Right atrium auricular region (tissue), 2 donors: ENCODE results near the gene MZT2B. TPM values are rescaled to one million over a fixed set of nuclear protein-coding genes. Genes with fewer than 3 reads are reported as not detected.
"Not testable (repeated sequence)": the region's sequence is repeated elsewhere in the genome, so short reads cannot be mapped to it uniquely, and the experiment has no call there.

Source experiments
- DNase-seq: peaks from one replicate; pipeline ENCODE4 v3.0.0-alpha.2; 2019; ENCODE audit warnings: low spot score
- H3K27ac ChIP-seq, 2 donors: fragments of 200-600 bp; sonication (generic); 1 replicate in 1 of 2; 2 replicates in 1 of 2; pipeline ENCODE4 v1.5.1; 2016 to 2019
- H3K27me3 ChIP-seq, 2 donors: fragments of 200-600 bp; sonication (generic); one replicate each; pipeline versions ENCODE4 v1.5.1 to v1.6.0; 2017 to 2019
- H3K36me3 ChIP-seq: fragments of 200-600 bp; sonication (generic); one replicate; pipeline ENCODE4 v1.5.1; 2016
- H3K4me1 ChIP-seq, 2 donors: fragments of 200-600 bp; sonication (generic); one replicate each; pipeline versions ENCODE4 v1.5.1 to v1.6.0; 2017 to 2019
- H3K4me3 ChIP-seq, 2 donors: fragments of 200-600 bp; sonication (generic); 1 replicate in 1 of 2; 2 replicates in 1 of 2; pipeline ENCODE4 v1.5.1; 2017 to 2019; ENCODE audit warnings: mild to moderate bottlenecking in 1 of 2, moderate library complexity in 1 of 2
- H3K9me3 ChIP-seq, 2 donors: fragments of 200-600 bp; sonication (generic); one replicate each; pipeline ENCODE4 v1.5.1; 2019
- CTCF ChIP-seq, 2 donors: fragments of 200-600 bp; sonication (generic); IDR thresholded peaks; one replicate each; pipeline ENCODE4 v1.5.1; 2019; ENCODE audit warnings: antibody characterized with exemption in 2 of 2
- total RNA-seq, 2 donors: library from RNA; depleted of rRNA; stranded (reverse); fragments of >200 nt; gene quantifications; one replicate each; pipeline ENCODE4 v1.1.0, GENCODE V29; 2016

MZT2B gene
- total RNA-seq, 2 donors from 2014 or later: 104 to 157 TPM

DNA sequence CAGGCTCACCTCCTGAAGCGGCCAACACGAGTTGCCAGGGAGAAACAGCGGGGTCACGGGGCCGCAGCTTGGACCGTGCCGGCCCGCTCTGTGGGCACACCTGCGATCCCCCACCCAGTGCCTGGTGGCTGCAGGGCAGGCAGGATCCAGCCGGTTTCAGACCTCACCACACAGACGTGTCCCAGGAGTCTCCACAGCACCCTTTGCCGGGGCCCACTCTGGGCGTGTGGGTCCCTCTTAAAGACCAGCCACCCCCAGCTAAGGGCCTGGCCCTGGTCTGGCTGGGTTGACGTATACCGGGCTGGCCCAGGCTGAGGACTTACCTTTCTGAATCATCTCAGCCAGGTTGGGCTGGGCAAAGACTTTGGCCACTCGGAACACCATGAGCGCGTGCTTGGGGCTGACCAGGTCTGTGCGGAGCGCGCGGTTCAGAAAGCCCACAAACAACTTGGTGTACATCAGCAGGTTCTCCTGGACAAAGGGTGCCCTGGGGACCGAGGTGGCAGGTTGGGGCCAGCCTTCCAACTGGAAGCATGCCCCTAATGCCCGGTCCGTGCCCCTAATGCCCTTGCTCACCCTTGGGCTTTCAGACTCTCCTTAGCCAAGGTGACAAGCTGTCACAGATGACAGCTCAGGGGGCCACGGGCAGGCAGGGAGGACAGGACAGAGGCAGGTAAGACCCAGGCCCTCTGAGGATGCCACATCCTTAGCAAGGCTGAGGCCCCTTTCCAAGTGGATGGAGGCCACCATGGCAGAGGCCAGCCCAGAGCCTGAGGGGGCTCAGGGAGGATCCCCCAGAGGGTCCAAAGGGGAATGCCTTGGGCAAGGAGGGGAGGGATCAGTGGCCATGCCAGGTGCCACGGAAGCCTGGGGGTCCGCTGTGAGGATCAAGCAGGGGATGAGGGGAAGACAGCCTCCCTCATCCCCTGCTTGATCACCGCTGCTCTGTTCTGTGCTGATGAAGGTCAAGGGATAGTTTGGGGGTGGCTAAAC is 27.0 kb upstream of the MZT2B start:
- DNase-seq: no peak
- Histone ChIP-seq H3K4me3 (no peak overlapping the region), H3K9me3 (no peaks in the 10 kb centered on the region), H3K27me3 (no peaks in the 10 kb centered on the region), H3K36me3 (peaks cover 13% of the 10 kb centered on the region), H3K27ac (no peak overlapping the region), H3K4me1 (peaks cover 0 to 3% of the 10 kb centered on the region in 2 donors)
- TF ChIP-seq CTCF (IDR thresholded peaks at IDR 0.05): no peak

- TF ChIP-seq CTCF (IDR thresholded peaks at IDR 0.05): peak; percentile 60 to 70
- H3K4me1 ChIP-seq, H3K27me3 ChIP-seq, H3K4me3 ChIP-seq, DNase-seq, H3K27ac ChIP-seq, H3K9me3 ChIP-seq: not testable (repeated sequence)
- H3K36me3 ChIP-seq: peaks cover 13% of the 10 kb centered on the region
Measured at GRCh38 chr2:130155956-130156623, 26.0 kb upstream of the MZT2B start.

- no peak overlapping the region for H3K27ac ChIP-seq
- H3K9me3 ChIP-seq: no peaks in the 10 kb centered on the region
- H3K27me3 ChIP-seq: no peaks in the 10 kb centered on the region
- peaks cover 13% of the 10 kb centered on the region for H3K36me3 ChIP-seq
- no peak for TF ChIP-seq CTCF (IDR thresholded peaks at IDR 0.05)
- no peak overlapping the region for H3K4me3 ChIP-seq
- H3K4me1 ChIP-seq: peaks cover 0 to 8% of the 10 kb centered on the region in 2 donors
- no peak for DNase-seq
Measured at GRCh38 chr2:130156624-130157004, 25.4 kb upstream of the MZT2B start.

DNA sequence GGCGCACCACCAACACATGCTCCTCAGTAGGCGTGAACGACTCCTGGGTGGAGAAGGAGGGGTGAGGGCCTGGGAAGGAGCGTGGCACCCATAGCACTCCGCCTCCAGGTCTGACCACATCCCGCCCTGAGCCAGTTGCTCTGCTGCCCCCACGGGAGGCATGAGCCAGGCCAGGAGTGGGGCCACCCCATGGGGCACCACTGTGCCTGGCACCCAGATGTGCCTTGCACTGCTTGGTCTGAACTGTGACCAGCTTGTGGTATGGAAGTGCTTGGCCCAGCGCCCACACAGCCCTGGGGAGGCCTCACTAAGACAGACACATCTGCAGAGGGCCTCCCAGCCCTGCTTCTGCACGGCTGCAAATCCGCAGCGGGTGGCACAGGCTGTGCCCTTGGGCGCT is 24.7 kb upstream of the MZT2B start:
- not testable (repeated sequence) for DNase-seq, H3K4me3 ChIP-seq, H3K4me1 ChIP-seq, H3K9me3 ChIP-seq, H3K36me3 ChIP-seq, H3K27me3 ChIP-seq, H3K27ac ChIP-seq

DNA sequence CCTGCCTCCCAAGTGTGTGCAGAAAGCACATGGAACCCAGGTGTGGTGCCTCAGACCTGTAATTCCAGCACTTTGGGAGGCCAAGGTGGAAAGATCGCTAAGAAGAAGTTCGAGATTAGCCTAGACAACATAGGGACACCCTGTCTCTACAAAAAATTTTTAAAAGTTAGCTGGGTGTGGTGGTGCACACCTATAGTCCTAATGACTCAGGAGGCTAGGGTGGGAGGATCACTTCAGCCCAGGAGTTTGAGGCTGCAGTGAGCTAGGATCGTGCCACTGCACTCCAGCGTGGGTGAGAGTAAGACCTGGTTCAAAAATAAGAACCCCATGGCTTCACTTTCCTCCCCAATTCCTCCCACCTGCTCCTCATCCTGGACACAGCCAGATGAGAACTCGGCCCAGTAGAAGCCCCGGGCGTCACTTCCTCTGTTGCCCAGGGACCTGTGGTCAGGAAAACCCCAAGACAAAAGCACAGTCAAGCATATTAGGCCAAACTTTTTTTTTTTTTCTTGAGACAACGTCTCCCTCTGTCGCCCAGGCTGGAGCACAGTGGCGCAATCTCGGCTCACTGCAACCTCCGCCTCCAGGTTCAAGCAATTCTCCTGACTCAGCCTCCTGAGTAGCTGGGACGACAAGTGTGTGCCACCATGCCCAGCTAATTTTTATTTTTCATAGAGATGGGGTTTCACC is 24.1 kb upstream of the MZT2B start:
- not testable (repeated sequence) for H3K36me3 ChIP-seq, DNase-seq, H3K27ac ChIP-seq, H3K4me1 ChIP-seq, H3K4me3 ChIP-seq, H3K27me3 ChIP-seq, H3K9me3 ChIP-seq

GRCh38 chr2:130158631-130159030 is 23.4 kb upstream of the MZT2B start:
- Histone ChIP-seq H3K27me3 (no peaks in the 10 kb centered on the region), H3K4me1 (peaks cover 0 to 8% of the 10 kb centered on the region in 2 donors), H3K27ac (no peak overlapping the region), H3K4me3 (no peak overlapping the region), H3K36me3 (peaks cover 2% of the 10 kb centered on the region), H3K9me3 (no peaks in the 10 kb centered on the region)
- no peak for DNase-seq
- TF ChIP-seq CTCF (IDR thresholded peaks at IDR 0.05): no peak

DNA sequence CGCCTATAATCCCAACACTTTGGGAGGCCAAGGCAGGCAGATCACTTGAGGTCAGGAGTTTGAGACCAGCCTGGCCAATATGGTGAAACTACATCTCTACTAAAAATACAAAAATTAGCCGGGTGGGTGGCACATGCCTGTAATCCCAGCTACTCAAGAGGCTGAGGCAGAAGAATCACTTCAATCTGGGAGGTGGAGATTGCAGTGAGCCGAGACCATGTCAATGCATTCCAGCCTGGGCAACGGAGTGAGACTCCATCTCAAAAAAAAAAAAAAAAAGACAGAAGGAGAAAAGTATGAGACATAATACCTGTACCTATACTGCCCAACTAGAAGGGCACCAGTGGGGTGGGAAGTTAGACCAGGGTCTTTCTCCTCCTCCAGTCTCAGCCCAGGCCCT is 22.7 kb upstream of the MZT2B start:
- not testable (repeated sequence) for H3K4me3 ChIP-seq, DNase-seq, H3K27me3 ChIP-seq, H3K36me3 ChIP-seq, H3K9me3 ChIP-seq, H3K27ac ChIP-seq, H3K4me1 ChIP-seq
